Astrocyte of the spinal cord (primary cell): Measurements from ENCODE around the gene ZNF737.
"Not testable (repeated sequence)": the region's sequence is repeated elsewhere in the genome, so short reads cannot be mapped to it uniquely, and the experiment has no call there.

Source experiments
- DNase-seq: peaks from one replicate; pipeline ENCODE4 v3.0.0; 2011; ENCODE audit warnings: low read depth, low spot score
- H3K4me3 ChIP-seq: 2 replicates; pipeline ENCODE4 v1.5.1; 2011; ENCODE audit warnings: low read depth, mild to moderate bottlenecking, low read length, moderate library complexity
- CTCF ChIP-seq: IDR thresholded peaks from 2 replicates; pipeline ENCODE4 v1.5.1; 2012; ENCODE audit warnings: low read depth, mild to moderate bottlenecking, low read length, inconsistent platforms
- in situ Hi-C: cut with HindIII; loops from 2 replicates; pipeline ENCODE4 v1.10.0; 2017; ENCODE audit warnings: low sequenced_read_pairs

Gene ZNF737

GRCh38 chr19:20565321-20566018, at the start of gene ZNF737:
TSS of gene ZNF737 (minus strand) at chr19:20565781. CDS start at chr19:20565640, 141 bp downstream.
- TF ChIP-seq CTCF = peak; percentile 40
- in situ Hi-C loops = no loop called here
- H3K4me3 ChIP-seq = peak within 1 kb of the TSS; percentile 74
- DNase-seq = peak; percentile 96

- DNase-seq, in situ Hi-C loops, H3K4me3 ChIP-seq: not testable (repeated sequence)
Observed at GRCh38 chr19:20614971-20615370, 49.4 kb upstream of the ZNF737 start.

GRCh38 chr19:20612711-20613316, 47.2 kb upstream of the ZNF737 start:
- no peak for DNase-seq
- no peak for TF ChIP-seq CTCF
- in situ Hi-C loops = no loop called here
- H3K4me3 ChIP-seq = no peak overlapping the region

- in situ Hi-C loops = no loop called here
- DNase-seq = no peak
- TF ChIP-seq CTCF = no peak
- no peak overlapping the region for H3K4me3 ChIP-seq
Observed at GRCh38 chr19:20611866-20612265, 46.3 kb upstream of the ZNF737 start.

GRCh38 chr19:20607943-20608342, 42.4 kb upstream of the ZNF737 start:
- DNase-seq = no peak
- TF ChIP-seq CTCF = no peak
- H3K4me3 ChIP-seq = no peak overlapping the region
- in situ Hi-C loops = no loop called here

GRCh38 chr19:20558571-20558970, 7.0 kb downstream of the ZNF737 start:
- no peak for DNase-seq
- in situ Hi-C loops = no loop called here
- H3K4me3 ChIP-seq = no peak overlapping the region
- TF ChIP-seq CTCF = no peak

GRCh38 chr19:20558011-20558410, 7.6 kb downstream of the ZNF737 start:
- TF ChIP-seq CTCF = no peak
- DNase-seq = no peak
- H3K4me3 ChIP-seq = no peak overlapping the region
- in situ Hi-C loops = no loop called here

GRCh38 chr19:20544667-20545333, 20.8 kb downstream of the ZNF737 start:
- in situ Hi-C loops, H3K4me3 ChIP-seq, DNase-seq: not testable (repeated sequence)

GRCh38 chr19:20530303-20530702, 35.3 kb downstream of the ZNF737 start:
- H3K4me3 ChIP-seq, in situ Hi-C loops, DNase-seq: not testable (repeated sequence)
